HT1080 (cell line): ENCODE results near the gene TMED9. TPM values are rescaled to one million over a fixed set of nuclear protein-coding genes. Genes with fewer than 3 reads are reported as not detected.

Experiments
- DNase-seq: peaks from one replicate; pipeline ENCODE4 v3.0.0-alpha.2; 2015; ENCODE audit warnings: low read depth
- total RNA-seq: library from RNA; depleted of rRNA; stranded (reverse); fragments of >200 nt; shearing (Covaris generic); gene quantifications from 2 replicates; pipeline ENCODE4 v1.2.3, GENCODE V29; 2014

TMED9 gene
- total RNA-seq, 1 experiment from 2014 or later = 164 TPM

GRCh38 chr5:177576169-177576568 is 15.8 kb upstream of the TMED9 start:
- no peak for DNase-seq

DNA sequence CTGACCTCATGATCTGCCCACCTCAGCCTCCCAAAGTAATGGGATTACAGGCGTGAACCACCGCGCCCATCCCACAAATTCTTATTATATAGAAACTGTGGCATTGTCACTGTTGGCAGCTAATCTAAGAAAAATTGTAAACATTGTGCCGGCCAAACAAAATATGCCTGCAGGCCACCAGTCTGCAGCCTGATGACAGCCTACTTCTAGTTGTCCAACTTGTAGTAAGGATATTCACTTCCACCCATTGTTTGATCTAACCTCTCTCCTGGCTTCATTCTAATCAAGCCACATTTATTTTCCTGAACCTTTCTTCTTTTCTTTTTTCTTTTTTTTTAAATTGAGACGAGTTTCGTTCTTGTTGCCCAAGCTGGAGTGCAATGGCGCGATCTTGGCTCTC is 13.7 kb upstream of the TMED9 start:
- DNase-seq = no peak

DNA sequence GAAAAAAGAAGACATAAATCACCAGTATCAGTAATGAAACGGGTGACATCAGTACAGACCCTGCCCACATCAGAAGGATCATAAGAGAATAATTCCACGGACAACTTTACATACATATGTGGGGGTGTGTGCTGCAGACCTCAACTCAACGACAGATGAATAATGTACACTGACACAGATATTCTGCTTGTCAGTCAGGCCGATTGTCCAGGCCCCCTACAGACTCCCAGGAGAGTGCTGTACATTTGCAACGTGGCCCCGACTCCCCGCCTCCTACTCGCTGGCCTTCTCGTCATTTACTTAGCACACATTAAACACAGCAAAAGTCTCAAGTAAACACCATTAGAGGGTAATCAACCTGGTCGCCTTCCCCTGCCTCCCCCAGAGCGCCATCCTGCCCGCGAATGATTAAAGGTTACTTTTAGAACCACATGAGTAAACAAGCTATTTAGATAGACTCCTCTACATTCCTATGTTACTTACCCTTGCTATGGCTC is 3.5 kb upstream of the TMED9 start:
- no peak for DNase-seq

DNA sequence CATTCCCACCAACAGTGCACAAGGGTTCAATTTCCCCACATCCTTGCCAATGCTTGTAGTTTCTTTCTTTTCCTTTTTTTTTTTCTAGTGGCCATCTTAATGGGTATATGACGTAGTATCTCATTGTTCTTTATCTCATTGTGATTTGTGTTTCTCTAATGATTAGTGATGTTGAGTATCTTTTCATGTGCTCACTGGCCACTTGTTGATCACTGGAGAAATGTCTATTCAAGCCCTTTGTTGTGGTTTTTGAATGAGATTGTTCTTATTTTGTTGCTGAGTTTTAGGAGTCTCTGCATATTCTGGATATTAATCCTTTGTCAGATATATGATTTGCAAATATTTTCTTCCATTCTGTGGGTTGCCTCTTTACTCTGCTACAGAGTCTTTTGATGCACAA is 1.6 kb upstream of the TMED9 start:
- no peak for DNase-seq

- DNase-seq = no peak
These were observed 353 bp upstream of the TMED9 start for GRCh38 chr5:177591690-177592009.

DNA sequence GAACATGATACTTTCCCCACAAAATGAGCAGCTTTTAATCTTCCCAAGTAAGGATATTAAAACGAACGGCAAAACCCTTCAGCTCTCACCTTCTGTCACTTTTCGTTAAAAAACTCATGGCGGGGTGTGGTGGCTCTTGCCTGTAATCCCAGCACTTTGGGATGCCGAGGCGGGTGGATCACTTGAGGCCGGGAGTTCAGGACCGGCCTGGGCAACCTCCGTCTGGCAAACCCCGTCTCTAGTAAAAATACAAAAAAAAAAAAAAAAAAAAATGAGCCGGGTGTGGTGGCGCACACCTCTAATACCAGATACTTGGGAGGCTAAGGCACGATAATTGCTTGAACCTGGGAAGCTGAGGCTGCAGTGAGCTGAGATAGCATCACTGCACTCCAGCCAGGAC is 902 bp downstream of the TMED9 start:
- DNase-seq = no peak

GRCh38 chr5:177593511-177593910 is 1.5 kb downstream of the TMED9 start:
- no peak for DNase-seq

DNA sequence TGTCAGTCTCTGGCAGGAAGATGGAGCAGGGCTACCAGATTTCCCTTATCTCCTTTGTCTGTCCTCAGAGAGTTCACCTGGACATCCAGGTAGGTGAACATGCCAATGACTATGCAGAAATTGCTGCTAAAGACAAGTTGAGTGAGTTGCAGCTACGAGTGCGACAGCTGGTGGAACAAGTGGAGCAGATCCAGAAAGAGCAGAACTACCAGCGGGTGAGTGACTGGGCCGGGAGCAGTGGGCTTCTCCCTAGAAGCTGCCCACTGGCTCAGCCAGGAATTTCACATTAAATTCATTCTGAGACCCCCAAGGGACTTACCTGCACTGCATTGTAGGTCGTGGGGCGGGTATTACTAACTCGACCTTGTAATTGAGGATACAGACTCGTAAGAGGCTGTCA is 2.1 kb downstream of the TMED9 start:
- no peak for DNase-seq

- no peak for DNase-seq
These were observed 3.1 kb downstream of the TMED9 start for GRCh38 chr5:177595026-177595585.

GRCh38 chr5:177595991-177596774 is 4.2 kb downstream of the TMED9 start:
- DNase-seq = no peak

GRCh38 chr5:177596775-177597238 is 4.8 kb downstream of the TMED9 start:
- no peak for DNase-seq

- no peak for DNase-seq
These were observed 6.5 kb downstream of the TMED9 start for GRCh38 chr5:177598477-177598876.

- DNase-seq = peak; percentile 68
These were observed 7.9 kb downstream of the TMED9 start, which contains the start of gene B4GALT7 for GRCh38 chr5:177599731-177600507. Gene B4GALT7 (plus strand): TSS chr5:177600132. CDS start chr5:177600211, 79 bp downstream.

DNA sequence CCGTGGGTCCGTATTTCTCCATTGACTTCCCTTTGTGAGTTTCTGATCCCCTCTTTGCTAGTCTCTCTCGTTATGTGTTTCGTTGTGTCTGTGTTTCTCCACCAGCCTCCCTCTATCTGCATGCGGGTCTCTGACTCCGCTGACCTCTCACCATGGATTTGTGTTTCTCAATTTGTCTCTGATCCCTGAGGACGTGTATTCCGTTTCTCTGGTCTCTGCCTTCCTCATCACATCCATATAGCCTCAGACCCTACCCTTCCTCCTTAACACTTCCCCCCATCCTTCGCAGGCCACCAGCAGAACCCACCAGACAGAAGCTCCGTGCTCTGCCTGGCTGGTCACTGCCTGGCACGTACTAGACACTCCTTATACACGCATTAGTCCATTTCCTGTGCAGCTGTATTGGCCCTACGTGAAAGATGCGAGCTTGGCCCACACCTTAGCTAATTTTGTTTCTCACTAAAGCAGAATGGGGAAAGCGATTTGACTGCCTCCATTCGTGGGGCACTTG is 8.6 kb downstream of the TMED9 start:
- no peak for DNase-seq

DNA sequence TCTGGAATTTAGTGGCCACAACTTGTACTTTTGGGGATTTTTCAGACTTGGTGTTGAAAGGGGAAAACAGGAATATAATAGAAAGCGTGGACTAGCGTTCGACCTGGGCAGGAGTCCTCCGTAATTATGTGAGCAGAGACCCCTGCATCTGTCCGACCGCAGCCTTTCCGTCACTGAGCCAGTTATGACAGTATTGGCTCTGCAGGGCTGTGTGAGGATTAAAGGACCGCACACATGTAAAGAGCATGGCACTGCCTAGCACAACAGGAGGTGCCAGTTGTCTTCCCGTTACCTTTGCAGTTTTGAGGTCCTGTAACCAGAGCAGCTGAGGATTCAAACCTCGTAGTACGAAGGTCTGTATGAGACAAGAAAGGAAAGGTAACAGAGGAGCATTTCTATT is 9.1 kb downstream of the TMED9 start:
- no peak for DNase-seq

- DNase-seq = no peak
These were observed 9.8 kb downstream of the TMED9 start for GRCh38 chr5:177601577-177602457.

DNA sequence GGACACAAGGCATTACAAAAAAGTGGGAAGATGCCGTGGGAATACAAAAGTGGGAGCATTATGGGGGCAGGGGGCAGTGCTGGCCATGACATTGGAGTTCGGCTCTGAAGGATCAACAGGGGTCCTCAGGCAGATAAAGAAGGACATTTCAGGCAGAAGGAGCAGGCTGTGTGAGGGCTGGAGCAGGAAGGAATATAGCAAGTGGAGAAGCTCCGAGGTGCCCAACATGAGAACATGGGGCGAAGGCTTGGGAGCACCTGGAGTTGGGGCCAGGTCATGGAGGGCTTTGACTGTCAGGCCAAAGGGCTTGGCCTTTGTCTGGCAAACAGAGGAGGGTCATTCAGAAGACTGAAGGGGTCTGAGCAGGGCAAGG is 10.4 kb downstream of the TMED9 start:
- DNase-seq = no peak

DNA sequence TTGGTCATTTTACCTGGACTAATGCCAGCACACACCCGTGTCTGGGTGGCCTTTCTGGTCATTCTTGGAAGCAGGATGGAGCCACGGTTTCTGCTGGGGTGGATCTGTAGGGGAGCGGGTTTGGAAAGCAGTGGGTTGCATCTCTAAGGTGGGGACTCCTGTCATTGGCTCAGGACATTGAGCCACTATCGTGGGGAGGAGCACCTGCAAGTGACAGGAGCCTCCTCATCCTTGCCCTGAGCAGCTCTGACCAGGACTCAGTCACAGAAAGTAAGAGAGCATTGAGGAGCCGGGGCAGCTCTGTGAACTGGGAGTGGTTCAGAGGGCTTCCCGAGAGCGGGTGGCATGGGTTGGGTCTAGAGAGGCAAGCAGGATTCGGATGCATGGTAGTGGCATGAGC is 11.6 kb downstream of the TMED9 start:
- no peak for DNase-seq

- DNase-seq = no peak
These were observed 12.1 kb downstream of the TMED9 start for GRCh38 chr5:177604116-177604521.

- no peak for DNase-seq
These were observed 12.7 kb downstream of the TMED9 start for GRCh38 chr5:177604656-177605055.

DNA sequence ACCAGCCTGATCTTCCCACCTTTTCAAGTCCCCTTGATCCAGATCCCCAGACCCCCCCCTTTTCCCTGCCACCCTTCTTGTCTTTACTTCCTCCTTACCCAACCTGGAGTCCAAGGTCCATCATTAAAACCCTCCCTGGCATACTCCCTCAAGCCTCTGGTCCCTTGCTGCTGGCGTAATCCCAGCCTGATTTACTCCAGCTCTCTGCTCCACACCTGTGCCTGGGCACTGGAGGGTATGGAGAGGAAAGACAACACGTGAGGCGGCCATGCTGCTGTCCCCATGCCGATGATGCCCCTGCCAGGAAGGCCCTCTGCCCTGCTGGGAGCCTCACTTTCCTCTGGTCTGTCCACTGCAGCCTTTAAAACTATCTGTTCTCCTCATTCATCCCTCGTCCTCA is 13.1 kb downstream of the TMED9 start:
- no peak for DNase-seq
